Stimulated activated naive B cell treated with anti-CD40 and anti-IgM and Interleukin-4, amounts not matched to agents 10 μg/mL and 1 μg/mL and 100 μg/mL, for 72 hours (primary cell): ENCODE measurements around the gene KMT2B.

ENCODE experiments used
- ATAC-seq, 2 donors: fragments of 150-1000 bp; cut with Tn5 transposase; replicated peaks; 2 replicates each; pipeline ENCODE4 v1.10.0; 2021; ENCODE audit warnings: moderate library complexity in 1 of 2
- DNase-seq: peaks from one replicate; pipeline ENCODE4 v3.0.0; 2021
- H3K27ac Mint-ChIP-seq: one replicate; pipeline ENCODE4 v1.8.0; 2022; ENCODE audit warnings: mild to moderate bottlenecking, mixed read lengths
- H3K27me3 Mint-ChIP-seq, 2 donors: one replicate each; pipeline ENCODE4 v1.8.0; 2022; ENCODE audit warnings: mixed read lengths in 2 of 2
- H3K36me3 Mint-ChIP-seq, 2 donors: one replicate each; pipeline ENCODE4 v1.8.0; 2022; ENCODE audit warnings: mixed read lengths in 2 of 2, mild to moderate bottlenecking in 1 of 2
- H3K4me1 Mint-ChIP-seq, 2 donors: one replicate each; pipeline ENCODE4 v1.8.0; 2022; ENCODE audit warnings: mixed read lengths in 2 of 2, mild to moderate bottlenecking in 1 of 2
- H3K4me3 Mint-ChIP-seq, 2 donors: one replicate each; pipeline ENCODE4 v1.8.0; 2022; ENCODE audit warnings: mild to moderate bottlenecking in 2 of 2, mixed read lengths in 2 of 2, moderate library complexity in 1 of 2
- H3K9me3 Mint-ChIP-seq, 2 donors: one replicate each; pipeline ENCODE4 v1.8.0; 2022; ENCODE audit warnings: mixed read lengths in 2 of 2, mild to moderate bottlenecking in 1 of 2

The KMT2B gene

DNA sequence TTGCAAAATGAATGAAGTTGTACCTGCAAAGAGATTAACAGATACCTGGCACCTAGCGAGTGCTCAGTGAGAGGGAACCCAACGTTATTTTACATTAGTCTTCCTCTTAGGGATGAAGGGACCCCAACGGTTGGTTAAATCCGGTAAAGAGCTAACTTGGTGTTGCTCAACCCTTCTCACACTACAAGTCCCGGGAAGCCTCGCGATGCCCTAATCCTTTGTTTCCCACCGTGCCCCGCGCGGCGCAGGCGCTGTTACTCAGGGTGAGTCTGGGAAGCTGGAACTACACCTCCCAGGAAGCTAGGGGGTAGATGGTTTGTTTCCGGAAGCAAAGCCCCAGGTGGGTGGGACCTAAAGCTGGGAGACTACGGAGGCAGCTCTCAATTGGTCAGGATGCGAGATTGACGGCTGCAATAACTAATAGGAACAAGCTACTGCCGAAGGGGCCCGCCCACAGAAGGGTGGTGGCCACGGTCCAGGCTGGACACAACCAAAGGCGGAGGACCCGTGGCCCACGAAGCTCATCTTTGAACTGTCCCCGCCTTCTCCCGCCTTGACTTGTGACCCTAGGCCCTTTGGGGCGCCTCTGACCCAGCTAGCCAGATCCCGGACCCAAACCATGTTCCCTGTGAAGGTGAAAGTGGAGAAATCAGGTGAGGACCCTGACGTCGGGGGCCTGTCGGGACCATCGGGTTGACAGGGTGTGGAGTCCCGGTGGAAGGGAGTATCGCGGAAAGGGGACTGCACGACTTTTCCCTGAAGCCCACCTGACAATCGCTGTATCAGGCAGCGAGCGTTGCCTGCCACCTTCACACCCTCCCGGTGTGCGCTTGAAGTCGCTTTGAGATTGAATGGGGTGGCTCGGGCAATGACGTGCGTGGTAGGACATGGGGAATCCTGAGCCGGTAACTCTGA lies 30.6 kb downstream of the KMT2B start, which contains the start of gene LIN37:
Gene LIN37, plus strand, starts transcription at position 471 of the 915 bp plus-strand sequence. Its CDS starts 149 bp downstream, at position 620.
- DNase-seq, result peak; percentile 98
- Mint-ChIP-seq H3K4me3 (peak within 1 kb of the TSS; percentile 95 to 97), H3K4me1 (peaks cover 22 to 51% of the 10 kb centered on the region in 2 donors), H3K27ac (peak within 1 kb of the TSS; percentile 97), H3K36me3 (peaks cover 19 to 36% of the 10 kb centered on the region in 2 donors), H3K27me3 (no peaks in the 10 kb centered on the region), H3K9me3 (peaks cover 0 to 1% of the 10 kb centered on the region in 2 donors)
- ATAC-seq, result peak; percentile 73 to 76

DNA sequence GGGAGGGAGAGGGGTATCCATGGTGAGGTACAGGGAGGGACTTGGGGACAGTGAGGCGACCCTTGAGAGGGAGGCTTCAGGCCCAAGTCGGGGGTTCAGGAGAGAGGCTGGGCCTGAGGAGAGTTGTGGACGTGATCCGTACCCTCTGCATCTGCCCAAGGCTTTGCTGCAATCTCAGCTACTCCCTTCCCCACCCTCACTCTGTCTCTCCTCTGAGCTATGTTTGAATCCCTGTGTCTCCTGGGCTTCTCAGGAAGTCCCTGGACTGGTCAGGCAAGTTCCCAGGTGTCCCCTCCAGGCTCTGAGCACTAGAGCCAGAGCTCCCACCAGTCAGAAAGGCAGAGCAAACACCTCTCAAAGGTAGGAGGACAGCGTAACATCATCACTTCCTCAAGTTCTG lies 32.4 kb downstream of the KMT2B start:
- H3K9me3 Mint-ChIP-seq, result peaks cover 0 to 1% of the 10 kb centered on the region in 2 donors
- peak overlapping the region in 1 of 2 donors; percentile 11 for H3K4me3 Mint-ChIP-seq
- H3K27me3 Mint-ChIP-seq, result peaks cover 10 to 12% of the 10 kb centered on the region in 2 donors
- DNase-seq (no peak), ATAC-seq (no peak)
- H3K36me3 Mint-ChIP-seq, result peaks cover 28 to 41% of the 10 kb centered on the region in 2 donors
- H3K27ac Mint-ChIP-seq, result no peak overlapping the region
- H3K4me1 Mint-ChIP-seq, result peaks cover 21 to 44% of the 10 kb centered on the region in 2 donors

DNA sequence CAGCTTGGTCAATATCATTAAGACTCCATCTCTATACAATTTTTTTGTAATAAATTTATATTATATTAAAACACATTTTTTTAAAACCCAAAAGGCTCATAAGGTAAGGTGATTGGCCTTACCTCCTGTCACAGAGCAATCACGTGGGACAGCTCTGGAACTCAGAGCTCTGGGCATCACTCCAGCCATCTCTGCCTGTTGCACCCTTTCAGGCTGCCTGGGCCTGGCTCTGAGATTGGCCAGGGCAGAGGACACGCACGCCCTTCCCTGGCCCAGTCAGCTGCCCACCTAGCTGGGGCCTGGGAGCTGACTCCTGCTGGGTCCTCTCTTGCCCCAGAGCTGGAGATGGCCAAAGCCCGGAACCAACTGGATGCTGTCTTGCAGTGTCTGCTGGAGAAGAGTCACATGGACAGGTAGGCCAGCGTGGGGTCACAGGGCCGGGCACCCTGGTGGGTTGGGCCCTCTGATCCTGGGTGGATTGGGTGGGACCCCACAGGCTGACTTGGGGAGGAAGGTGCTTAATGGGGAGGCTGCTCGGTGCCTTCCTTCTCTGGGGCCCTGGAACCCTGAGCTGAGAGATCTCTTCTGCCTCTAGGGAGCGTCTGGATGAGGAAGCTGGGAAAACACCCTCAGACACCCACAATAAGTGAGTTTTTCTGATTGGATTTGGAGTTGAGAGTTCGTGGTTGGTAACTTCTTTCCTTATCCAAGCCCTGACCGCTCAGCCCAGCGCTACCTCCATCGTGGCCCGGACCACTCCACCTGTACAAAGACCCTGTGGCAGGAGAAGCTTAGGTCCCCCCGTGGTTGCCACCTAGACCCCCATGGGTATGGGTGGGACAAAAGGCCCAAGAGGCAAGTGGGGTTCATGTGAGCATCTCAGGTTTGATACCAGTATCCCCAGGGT lies 34.3 kb downstream of the KMT2B start:
- H3K4me3 Mint-ChIP-seq, result no peak overlapping the region
- ATAC-seq, result no peak

GRCh38 chr19:35752746-35753350 lies 35.0 kb downstream of the KMT2B start:
- Mint-ChIP-seq H3K4me3 (no peak overlapping the region), H3K27ac (no peak overlapping the region), H3K4me1 (peaks cover 24 to 48% of the 10 kb centered on the region in 2 donors), H3K27me3 (peaks cover 20 to 22% of the 10 kb centered on the region in 2 donors), H3K36me3 (peaks cover 34 to 41% of the 10 kb centered on the region in 2 donors), H3K9me3 (peaks cover 0 to under 1% of the 10 kb centered on the region in 2 donors)
- DNase-seq, result no peak
- no peak for ATAC-seq

More for the DNA sequence above, 34.3 kb downstream of the KMT2B start:
- Mint-ChIP-seq H3K4me1 (peaks cover 23 to 46% of the 10 kb centered on the region in 2 donors), H3K27me3 (peaks cover 20 to 22% of the 10 kb centered on the region in 2 donors), H3K9me3 (peaks cover 0 to 1% of the 10 kb centered on the region in 2 donors), H3K36me3 (peaks cover 35 to 43% of the 10 kb centered on the region in 2 donors), H3K27ac (no peak overlapping the region)
- no peak for DNase-seq

DNA sequence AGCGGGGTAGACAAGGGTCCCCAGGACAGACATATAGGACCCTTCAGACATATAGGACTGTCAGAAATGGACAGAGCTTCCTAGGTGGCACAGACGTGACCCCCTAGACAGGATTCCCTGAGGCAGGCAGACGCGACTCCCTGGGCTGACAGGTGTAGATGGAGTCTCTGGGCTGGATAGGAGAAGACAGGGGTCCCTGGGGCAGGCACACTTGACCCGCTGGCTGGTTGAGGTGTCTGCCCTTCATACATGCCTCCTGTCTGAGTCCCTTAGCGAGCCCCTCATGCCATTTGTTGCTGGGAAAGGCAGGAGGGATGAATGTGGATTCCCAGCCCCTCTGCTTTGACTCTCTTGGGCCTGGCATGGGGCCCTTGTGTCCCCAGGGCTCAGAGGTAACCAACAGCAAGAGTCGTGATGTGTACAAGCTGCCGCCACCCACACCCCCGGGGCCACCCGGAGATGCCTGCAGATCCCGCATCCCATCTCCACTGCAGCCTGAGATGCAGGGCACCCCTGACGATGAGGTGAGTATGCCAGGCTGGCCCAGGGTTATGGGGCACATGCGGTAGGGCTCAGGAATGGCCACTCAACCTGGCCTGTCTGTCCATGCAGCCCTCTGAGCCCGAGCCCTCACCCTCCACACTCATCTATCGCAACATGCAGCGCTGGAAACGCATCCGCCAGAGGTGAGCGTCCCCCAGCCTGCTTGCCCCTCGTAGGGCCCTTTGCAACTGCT lies 36.0 kb downstream of the KMT2B start:
- no peak for DNase-seq
- H3K4me1 Mint-ChIP-seq, result peaks cover 22 to 45% of the 10 kb centered on the region in 2 donors
- H3K27me3 Mint-ChIP-seq, result peaks cover 20 to 22% of the 10 kb centered on the region in 2 donors
- no peaks in the 10 kb centered on the region for H3K9me3 Mint-ChIP-seq
- H3K36me3 Mint-ChIP-seq, result peaks cover 33 to 38% of the 10 kb centered on the region in 2 donors
- H3K4me3 Mint-ChIP-seq, result no peak overlapping the region
- H3K27ac Mint-ChIP-seq, result no peak overlapping the region
- no peak for ATAC-seq

- H3K27ac Mint-ChIP-seq, result no peak overlapping the region
- DNase-seq, result no peak
Measured at GRCh38 chr19:35754370-35755130, 36.7 kb downstream of the KMT2B start.

DNA sequence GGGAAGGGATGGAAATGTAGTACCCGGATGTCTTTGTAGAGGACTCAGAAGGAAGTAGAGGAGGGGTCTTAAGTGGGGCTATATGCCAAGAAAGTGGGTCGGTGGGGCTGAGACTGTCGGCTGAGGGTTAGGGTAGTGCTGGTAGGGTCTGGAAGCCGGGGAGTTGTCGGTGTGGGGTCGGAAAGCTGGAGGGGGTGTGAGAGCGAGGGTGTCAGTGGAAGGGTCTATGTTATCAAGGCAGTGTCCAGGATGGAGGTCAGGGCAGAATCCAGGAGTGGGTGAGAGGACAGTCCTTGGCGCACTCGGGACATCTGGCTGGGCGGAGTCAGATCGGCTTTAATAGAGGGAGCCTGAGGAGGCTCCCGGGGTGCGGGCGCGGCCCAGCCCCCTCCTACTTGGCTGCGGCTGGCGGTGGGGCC lies 37.3 kb downstream of the KMT2B start:
- Mint-ChIP-seq H3K4me3 (peak overlapping the region; percentile 48 to 67), H3K36me3 (peaks cover 33 to 46% of the 10 kb centered on the region in 2 donors), H3K27me3 (peaks cover 20 to 22% of the 10 kb centered on the region in 2 donors), H3K27ac (no peak overlapping the region), H3K9me3 (no peaks in the 10 kb centered on the region), H3K4me1 (peaks cover 25 to 42% of the 10 kb centered on the region in 2 donors)
- ATAC-seq (no peak), DNase-seq (no peak)

More at GRCh38 chr19:35754370-35755130, 36.7 kb downstream of the KMT2B start:
- ATAC-seq, result no peak
- no peaks in the 10 kb centered on the region for H3K9me3 Mint-ChIP-seq
- H3K4me1 Mint-ChIP-seq, result peaks cover 25 to 45% of the 10 kb centered on the region in 2 donors
- H3K27me3 Mint-ChIP-seq, result peaks cover 20 to 22% of the 10 kb centered on the region in 2 donors
- H3K4me3 Mint-ChIP-seq, result no peak overlapping the region
- H3K36me3 Mint-ChIP-seq, result peaks cover 33 to 43% of the 10 kb centered on the region in 2 donors

- Mint-ChIP-seq H3K27me3 (peaks cover 20 to 22% of the 10 kb centered on the region in 2 donors), H3K36me3 (peaks cover 33 to 46% of the 10 kb centered on the region in 2 donors), H3K4me1 (peaks cover 23 to 38% of the 10 kb centered on the region in 2 donors), H3K4me3 (peak overlapping the region; percentile 19 to 66), H3K9me3 (no peaks in the 10 kb centered on the region), H3K27ac (no peak overlapping the region)
- ATAC-seq (no peak), DNase-seq (no peak)
Measured at GRCh38 chr19:35755550-35756376, 38.0 kb downstream of the KMT2B start.

DNA sequence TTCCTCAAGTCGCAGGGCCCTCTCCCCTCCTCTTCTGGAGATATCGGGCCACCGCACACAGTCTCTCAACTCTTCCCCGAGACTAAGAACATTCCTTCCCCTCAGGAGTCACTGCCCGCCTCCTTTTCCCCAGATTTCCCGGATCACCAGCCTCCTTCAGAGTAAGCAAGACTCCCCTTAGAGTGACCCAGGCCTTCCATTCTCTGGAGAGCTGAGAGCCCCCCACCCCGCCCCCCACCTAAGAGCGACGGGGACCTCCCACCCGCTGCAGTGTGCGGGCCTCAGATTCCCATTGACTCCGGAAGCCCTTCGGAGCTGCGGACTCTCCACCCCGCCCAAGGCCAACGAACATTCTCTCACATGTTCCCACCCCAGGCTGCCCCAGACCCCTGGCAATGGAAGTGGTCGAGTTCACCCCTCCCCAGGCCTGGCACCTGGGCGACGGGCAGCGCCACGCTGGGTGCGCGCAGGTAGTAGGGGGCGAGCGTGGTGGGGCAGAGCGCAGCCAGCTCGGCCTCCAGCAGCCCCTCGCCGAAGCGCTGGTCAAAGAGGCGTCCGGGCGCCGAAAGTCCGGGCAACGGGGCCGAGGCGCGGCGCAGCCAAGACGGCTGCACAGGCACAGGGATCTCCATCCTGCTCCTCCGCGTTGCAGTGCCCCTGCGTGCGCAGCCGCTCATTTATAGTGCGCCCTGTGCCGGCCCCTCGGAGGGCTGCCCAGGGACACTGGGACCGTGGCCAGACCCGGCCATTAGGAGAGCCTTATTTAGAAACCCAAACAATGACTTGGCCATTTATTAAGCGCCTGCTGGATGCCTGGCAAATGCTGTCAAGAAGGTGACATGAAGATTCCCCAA lies 38.8 kb downstream of the KMT2B start, which contains the start of gene HSPB6:
Gene HSPB6, minus strand, starts transcription at position 653 of the 854 bp plus-strand sequence. Its CDS starts 21 bp downstream, at position 632.
- no peak for ATAC-seq
- H3K27ac Mint-ChIP-seq, result peak within 1 kb of the TSS; percentile 97
- H3K27me3 Mint-ChIP-seq, result peaks cover 20 to 22% of the 10 kb centered on the region in 2 donors
- H3K4me3 Mint-ChIP-seq, result peak within 1 kb of the TSS; percentile 91 to 94
- peaks cover 34 to 46% of the 10 kb centered on the region in 2 donors for H3K36me3 Mint-ChIP-seq
- DNase-seq, result no peak
- no peaks in the 10 kb centered on the region for H3K9me3 Mint-ChIP-seq
- H3K4me1 Mint-ChIP-seq, result peaks cover 23 to 38% of the 10 kb centered on the region in 2 donors

- Mint-ChIP-seq H3K27me3 (peaks cover 20 to 22% of the 10 kb centered on the region in 2 donors), H3K4me1 (peaks cover 23 to 38% of the 10 kb centered on the region in 2 donors), H3K4me3 (peak overlapping the region; percentile 91 to 94), H3K36me3 (peaks cover 37 to 47% of the 10 kb centered on the region in 2 donors), H3K9me3 (no peaks in the 10 kb centered on the region), H3K27ac (peak overlapping the region; percentile 77)
- DNase-seq (no peak), ATAC-seq (peak in 1 of 2 donors; percentile 9)
Measured at GRCh38 chr19:35757231-35757748, 39.5 kb downstream of the KMT2B start.
